GM19455 (cell line): ENCODE results near the gene ILDR2.
"Not testable (repeated sequence)": the region's sequence is repeated elsewhere in the genome, so short reads cannot be mapped to it uniquely, and the experiment has no call there.

Experiments used
- ATAC-seq: cut with Tn5 transposase; IDR thresholded peaks from one replicate; pipeline ENCODE4 v1.9.1; 2021; ENCODE audit not compliant: unreplicated experiment

ILDR2 gene

DNA sequence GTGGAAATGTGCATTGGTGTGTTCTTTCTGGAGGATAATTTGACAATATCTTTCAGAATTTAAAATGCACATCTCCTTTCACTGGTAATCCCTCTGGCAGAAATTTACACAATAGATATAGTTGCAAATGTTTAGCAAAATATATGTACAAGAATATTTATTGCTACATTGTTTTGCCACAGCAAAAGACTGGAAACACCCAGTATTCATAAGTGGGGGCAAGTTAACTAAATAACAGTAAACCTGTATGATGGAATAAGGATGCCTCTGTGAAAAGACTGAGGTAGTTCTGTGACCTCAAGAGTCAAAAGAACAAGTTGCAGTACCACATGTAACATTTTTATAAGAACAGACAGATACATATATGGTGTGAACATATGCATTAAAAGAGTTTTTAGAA, 85.6 kb downstream of the ILDR2 start:
- ATAC-seq = no peak

DNA sequence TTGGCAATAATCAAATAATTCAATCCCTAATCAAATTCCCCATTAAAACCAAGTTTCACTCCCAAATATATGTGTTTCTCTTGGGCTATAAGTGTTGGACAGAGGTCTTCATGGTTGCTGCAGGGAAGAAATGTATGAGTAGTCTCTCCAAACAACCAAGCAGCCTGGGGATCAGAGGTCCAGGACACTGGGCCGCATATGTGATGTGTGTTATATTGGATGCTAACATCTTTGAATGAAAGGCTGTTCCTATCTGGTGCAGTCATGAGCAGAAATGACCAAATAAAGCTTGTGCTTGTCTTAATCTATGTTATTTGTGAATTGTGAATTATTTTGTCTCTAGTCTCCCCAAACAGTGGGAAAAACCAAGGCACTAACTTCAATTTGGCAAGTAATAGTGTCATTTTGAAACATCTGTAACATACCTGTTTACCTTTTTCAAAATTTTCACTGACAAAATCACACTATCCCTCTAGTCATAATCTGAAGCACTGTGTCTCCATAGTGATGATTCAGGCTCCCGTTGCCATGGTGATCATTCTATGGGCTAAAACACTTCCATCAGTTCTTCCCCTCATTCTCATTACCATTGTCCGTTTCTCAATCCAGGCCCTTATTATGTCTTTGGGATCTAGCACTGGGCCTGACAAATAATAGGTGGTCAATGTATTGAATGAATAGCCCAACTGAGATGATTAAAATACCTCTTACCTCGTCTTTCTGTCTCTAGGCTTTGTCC, 86.8 kb downstream of the ILDR2 start:
- no peak for ATAC-seq

DNA sequence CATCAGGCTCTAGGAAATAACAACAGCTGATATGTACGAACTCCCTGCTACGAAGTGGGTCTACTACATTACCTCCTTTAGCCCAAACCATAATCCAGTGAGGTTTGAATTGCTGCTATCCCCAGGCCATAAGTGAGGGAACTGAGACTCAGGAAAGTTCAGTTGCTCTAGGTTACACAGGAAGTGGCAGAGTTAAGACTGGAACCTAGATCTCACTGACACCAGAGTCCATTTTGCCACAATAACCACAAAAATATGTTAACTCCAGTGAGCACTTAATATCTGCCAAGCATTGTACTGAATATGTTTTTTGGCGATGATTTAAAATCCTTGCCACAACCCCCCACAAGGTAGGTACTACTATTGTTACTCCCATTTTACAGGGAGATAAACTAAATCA, 90.4 kb downstream of the ILDR2 start:
- no peak for ATAC-seq

DNA sequence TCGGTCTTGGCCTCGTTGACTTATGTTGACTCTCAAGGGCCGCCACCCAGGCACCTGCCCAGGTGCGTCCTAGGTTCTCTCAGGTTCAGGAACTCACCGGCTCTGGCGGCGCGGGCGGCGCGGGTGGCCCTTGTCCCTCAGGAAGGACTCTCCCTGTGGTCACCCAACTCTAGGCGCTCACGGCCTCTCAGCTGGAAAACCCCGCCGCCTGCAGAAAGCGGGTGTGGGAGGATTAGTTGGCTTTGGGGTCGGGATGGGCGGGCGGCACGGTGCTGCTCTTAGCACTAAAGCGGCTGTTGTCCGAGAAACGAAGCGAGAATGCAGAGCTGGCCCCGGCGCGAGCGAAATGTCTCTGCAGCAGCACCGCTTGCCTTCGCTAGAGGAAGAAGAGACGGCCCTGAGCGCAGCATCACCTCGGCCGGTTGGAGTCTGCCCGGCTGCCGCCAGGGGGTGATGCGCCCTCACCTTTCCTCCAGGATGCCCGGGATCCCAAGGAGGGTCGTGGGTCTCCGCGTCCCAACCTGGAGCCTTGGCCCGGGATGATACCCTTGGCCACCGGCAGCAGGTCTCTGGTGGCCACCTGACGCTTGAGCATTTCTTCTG, 91.2 kb downstream of the ILDR2 start:
- peak; percentile 56 for ATAC-seq

DNA sequence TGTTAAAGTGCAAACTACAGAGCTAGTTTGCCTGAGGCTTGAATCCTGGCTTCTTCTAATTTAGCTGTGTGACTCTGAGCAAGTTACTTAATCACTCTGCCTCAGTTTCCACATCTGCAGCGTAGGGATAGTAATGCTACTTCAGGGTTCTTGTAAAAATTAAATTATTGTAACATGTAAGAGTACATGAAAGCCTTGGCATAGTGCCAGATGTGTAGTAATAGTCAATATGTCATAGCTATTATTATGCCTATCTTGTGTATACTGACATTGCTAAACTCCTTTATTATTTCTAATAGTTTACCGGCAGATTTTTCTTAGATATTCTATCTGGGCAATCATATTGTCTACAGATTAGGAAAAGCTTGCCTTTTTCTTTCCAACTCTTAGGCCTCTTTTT, 92.4 kb downstream of the ILDR2 start:
- no peak for ATAC-seq

DNA sequence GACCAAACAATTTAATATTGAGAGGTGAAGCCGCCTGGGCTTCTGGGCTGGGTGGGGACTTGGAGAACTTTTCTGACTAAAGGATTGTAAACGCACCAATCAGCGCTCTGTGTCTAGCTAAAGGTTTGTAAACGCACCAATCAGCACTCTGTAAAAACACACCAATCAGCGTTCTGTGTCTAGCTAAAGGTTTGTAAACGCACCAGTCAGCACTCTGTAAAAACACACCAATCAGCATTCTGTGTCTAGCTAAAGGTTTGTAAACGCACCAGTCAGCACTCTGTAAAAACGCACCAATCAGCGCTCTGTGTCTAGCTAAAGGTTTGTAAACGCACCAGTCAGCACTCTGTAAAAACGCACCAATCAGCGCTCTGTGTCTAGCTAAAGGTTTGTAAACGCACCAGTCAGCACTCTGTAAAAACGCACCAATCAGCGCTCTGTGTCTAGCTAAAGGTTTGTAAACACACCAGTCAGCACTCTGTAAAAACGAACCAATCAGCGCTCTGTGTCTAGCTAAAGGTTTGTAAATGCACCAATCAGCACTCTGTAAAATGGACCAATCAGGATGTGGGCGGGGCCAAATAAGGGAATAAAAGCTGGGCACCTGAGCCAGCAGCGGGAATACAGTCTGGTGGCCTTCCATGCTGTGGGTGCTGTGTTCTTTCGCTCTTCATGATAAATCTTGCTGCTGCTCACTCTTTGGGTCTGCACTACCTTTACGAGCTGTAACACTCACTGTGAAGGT, 97.0 kb downstream of the ILDR2 start:
- not testable (repeated sequence) for ATAC-seq

DNA sequence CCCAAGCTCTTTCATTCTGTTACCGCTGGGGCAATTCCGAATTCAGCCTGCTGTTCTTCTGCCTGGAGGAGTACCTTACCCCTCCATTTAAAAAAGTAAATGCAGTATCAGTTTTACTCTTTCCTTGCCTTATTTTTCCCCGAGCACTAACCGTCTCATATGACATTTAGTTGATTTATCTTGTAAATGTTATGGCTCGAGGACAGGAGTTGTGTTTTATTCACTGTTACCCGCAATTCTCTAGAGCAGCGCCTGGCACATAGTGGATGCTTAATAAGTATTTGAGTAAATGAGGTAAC, 98.9 kb downstream of the ILDR2 start:
- peak; percentile 4 for ATAC-seq

DNA sequence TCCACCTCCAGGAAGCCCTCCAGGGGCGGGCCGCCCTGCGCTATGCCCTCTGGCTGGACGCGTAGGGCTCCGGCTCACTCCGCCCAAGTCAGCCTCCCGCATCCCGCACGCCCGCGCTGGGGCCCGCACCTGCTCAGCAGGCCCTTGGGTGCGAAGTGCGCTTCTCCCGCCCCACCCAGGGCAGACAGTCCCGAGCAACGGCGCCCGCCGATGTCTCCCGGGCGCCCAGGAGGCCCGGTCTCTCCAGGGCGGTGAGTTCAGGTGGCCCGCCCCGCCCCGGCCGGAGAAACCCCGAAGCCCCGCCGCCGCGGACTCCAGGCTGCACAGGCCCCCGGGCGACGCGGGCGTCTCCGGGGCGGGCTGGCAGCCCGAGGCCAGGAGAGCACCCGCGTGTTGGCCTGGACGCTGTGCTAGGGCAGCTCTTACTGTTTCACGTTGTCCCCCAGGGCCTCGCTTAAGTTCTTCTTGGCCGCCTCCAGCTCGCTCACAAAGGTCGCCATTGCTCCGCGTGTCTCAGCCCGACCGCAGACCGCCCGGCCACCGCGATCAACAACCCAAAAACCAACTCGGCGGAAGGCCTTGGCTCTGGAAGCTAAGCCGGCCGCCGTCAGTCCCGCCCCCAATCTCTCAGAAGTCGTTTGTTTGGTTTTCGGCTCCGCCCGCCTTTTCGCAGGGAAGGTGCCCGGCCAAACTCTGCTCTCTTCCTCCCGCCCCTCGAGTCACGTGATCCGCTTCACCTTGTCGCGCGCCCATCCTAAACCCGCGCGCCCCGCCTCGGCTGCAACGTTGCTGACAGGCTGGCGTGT, 99.4 kb downstream of the ILDR2 start, which contains the start of gene TADA1:
TADA1 (minus strand) TSS at position 531 of the 806 bp plus-strand sequence; CDS start at position 500, 31 bp downstream.
- ATAC-seq = peak; percentile 90

DNA sequence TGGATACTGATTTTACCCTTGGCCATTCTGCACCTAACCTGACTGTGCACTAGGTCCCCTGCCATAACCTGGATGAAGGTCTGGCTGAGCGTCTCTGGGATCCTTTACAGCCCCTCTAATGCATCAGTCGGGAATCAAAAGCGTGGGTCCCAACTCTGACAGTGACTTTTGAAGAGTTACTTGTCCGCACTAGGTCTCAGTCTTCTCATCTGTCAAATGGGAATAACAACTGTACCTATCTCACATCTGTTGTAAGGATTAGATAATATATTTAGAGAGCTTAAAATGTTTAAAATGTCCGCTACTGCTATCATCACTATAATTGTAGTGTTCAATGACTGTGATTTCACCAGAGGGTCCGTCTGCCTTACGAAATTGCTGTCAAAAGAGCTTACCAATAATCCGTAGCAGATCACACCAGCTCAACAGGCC, 100.0 kb downstream of the ILDR2 start:
- no peak for ATAC-seq

DNA sequence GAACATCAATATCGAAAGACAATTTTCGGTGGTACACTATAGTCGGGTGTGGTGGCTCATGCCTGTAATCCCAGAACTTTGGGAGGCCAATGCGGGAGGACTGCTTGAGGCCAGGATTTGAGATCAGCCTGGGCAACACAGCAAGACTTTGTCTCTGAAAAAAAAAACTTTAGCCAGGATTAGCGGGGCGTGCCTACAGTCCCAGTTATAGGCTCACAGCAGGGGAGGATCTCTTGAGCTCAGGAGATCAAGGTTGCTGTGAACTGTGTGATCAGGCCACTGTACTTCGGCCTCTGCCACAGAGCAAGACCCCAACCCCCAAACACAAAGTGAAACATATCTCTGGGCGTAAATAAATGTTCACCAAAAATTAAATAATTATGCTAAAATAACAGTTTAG, 100.9 kb downstream of the ILDR2 start:
- no peak for ATAC-seq

DNA sequence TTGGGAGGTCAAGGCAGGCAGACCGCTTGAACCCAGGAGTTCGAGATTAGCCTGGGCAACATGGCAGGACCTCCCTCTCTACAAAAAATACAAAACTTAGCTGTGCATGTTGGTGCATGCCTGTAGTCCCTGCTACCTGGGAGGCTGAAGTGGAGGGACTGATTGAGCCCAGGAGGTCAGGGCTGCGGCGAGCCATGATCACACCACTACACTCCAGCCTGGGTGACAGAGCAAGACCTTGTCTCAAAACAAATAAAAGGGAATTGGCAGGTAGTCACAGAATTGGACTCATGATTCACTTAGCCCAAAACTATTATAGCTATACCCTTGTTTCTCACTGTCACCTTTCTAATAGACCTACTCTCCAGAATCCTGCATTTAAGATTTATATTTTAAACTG, 104.8 kb downstream of the ILDR2 start:
- no peak for ATAC-seq

DNA sequence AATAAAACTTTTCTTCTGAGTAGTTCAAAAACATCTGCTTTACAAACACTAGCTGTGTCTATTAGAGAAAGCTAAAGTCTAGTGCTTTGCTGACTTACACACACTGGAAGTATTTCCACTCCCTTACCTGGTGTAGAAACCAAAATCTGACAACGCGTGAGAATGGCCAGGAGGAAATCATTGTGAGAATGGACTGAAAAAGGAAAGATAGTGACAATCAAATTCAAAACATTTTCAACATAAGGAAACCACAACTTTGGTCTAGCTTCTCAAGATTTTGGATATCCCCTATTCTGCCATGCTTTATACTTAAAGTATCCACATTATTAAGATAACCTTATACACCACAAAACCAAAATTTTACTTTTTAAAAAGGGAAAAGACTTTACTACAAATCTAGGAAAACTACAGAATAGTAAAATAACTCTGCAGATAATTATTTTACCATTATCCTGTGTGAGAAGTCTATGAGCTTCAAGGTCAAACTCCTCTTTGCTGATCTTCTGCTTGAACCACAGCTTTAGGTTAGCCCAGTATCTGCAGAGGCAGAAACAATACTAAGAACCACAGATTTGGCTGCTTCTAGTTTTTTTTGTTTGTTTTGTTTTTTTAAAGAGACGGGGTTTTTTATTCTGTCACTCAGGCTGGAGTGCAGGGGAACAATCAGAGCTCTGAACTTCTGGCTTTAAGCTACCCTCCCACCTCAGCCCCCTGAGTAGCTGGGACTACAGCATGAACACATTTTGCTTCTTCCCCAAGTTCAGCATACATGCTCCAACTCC, 105.8 kb downstream of the ILDR2 start:
- ATAC-seq = no peak

DNA sequence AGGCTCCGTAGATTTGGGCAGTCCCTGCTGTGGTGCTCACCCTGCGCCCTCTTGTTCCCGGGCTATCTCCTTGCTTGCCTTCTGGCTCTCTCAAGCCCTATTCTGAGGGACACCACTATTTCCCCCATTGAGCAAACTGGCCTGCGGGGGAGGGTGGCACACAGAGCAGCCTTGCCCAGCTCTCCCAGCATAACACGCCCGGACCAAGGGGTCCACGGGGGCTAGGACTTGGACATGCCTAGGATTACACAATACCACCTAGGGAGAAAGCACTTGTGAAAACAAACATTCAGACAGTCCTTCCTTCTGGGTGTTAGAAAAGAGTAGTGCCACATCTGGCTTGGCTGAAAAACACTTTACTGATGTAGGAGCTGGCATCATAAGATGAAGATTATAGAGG, 106.7 kb downstream of the ILDR2 start:
- no peak for ATAC-seq

DNA sequence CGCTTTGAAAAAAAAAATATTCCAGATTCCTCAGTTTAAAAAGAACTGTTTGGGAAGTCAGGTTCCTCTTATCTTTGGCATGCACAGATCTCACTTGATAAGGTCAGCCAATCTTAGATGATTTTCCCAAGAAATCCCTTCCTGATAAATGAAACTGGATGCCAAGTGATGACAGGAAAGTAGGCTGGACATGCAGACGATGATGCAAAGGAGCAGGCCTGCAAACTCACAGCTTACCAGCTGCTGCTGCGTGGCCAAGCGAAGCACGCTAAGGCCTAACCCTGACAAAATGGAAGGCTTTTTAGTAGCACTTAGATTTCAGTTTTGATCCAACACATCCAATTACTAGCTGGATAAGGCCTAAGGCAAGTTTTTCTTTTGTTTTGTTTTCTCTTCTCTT, 109.4 kb downstream of the ILDR2 start:
- ATAC-seq = no peak

DNA sequence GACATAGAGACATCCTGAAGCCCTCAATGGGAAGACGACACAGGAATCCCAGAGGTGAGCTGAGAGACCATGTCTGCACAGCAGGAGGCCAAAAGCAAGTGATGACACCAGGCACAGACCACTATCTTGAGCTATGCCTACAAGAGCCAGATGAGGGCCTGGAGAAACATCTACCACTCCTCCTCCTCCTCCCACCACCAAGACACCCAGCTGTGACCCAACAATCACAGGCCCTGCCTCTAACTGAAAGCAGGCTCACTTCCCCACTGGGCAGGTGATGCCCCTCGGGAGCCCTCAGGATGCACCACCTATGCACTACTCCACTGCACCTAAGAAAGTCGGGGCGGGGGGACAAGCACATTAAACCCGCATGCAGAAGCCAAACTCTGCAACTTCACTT, 115.7 kb downstream of the ILDR2 start:
- no peak for ATAC-seq

DNA sequence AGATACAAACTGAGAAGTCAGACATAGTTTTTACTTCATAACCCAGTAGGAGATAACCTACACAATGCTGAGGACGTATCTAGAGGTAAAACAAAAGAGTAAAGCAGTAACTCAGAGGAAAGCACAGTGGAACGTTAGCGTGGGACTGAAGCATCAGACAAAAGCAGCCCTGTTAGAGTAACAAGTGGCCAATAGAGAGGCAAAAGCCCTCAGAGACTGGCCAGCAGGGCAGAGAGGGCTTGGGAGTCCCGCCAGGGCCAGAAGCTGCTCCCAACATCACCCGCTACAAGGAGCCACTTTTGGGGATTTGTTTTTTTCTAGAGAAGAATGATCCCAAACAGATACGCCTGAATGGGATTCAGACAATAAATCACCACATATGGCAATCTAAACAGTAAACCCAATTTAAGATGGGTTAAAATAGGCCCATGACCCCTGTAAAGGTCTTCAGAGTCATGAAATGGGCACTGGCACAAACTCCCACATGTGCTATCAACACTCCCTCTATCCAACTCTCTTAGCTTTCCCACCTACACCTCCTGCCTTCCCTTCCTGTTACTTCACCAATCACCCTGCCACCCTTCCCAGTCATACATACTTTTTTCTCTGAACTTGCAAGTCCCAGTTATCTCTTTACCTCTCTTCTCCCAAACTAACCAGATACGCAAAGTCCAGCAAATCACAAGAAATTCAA, 116.5 kb downstream of the ILDR2 start:
- ATAC-seq = no peak
